ENCODE measurements around the gene PALLD.

- TF ChIP-seq CTCF (CRISPR knock-in tag; IDR thresholded peaks at IDR 0.05): no peak
- TF ChIP-seq ZSCAN12 (CRISPR knock-in tag; IDR thresholded peaks at IDR 0.05): no peak
- TF ChIP-seq KAT7 (CRISPR knock-in tag; IDR thresholded peaks at IDR 0.05; ENCODE audit: borderline replicate concordance): no peak
Observed at GRCh38 chr4:168529257-168529656, 32.4 kb downstream of the PALLD start.
